SU-DHL-6 (cell line): ENCODE results near the gene MCF2L2.

Source experiments
- EZH2phosphoT487 ChIP-seq: fragments of 200-600 bp; sonication (generic), shearing (Covaris generic); conservative IDR thresholded peaks from 2 replicates; pipeline ENCODE4 v1.6.1; 2018; ENCODE audit warnings: mild to moderate bottlenecking, antibody characterized with exemption, low read length, moderate library complexity, mixed read lengths
- TF ChIP-seq, protein P1 (sequence below): fragments of 200-600 bp; sonication (generic); IDR thresholded peaks from one replicate; pipeline ENCODE4 v1.5.1; 2017; ENCODE audit warnings: antibody characterized with exemption, mild to moderate bottlenecking, low read length, moderate library complexity; ENCODE audit not compliant: insufficient read depth, poor library complexity, severe bottlenecking

DNA sequence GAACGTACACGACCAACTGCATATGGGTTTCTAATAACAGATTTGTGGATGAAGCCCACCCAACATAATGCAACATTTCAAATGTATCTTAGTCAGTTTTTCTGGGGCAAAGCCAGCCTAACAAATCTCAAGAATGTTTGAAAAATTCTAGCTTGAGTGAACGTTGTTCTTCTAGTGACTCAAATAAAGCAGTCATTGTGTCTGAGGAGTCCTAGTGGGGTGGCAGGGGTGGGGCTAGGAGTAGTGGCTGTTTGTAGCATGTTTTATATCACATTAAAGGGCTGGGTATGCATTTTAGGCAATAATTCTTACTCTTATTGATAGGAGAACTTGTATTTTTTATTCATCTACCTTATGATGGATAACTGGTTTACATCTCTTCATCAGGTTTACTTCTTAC is 169.3 kb downstream of the MCF2L2 start:
- TF ChIP-seq, protein P1, sequence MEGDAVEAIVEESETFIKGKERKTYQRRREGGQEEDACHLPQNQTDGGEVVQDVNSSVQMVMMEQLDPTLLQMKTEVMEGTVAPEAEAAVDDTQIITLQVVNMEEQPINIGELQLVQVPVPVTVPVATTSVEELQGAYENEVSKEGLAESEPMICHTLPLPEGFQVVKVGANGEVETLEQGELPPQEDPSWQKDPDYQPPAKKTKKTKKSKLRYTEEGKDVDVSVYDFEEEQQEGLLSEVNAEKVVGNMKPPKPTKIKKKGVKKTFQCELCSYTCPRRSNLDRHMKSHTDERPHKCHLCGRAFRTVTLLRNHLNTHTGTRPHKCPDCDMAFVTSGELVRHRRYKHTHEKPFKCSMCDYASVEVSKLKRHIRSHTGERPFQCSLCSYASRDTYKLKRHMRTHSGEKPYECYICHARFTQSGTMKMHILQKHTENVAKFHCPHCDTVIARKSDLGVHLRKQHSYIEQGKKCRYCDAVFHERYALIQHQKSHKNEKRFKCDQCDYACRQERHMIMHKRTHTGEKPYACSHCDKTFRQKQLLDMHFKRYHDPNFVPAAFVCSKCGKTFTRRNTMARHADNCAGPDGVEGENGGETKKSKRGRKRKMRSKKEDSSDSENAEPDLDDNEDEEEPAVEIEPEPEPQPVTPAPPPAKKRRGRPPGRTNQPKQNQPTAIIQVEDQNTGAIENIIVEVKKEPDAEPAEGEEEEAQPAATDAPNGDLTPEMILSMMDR, result no peak
- no peak for TF ChIP-seq EZH2phosphoT487
